Epidermal melanocyte (primary cell): ENCODE results near the gene PLK2.

Experiments used
- DNase-seq: peaks from one replicate; pipeline ENCODE4 v3.0.0; 2011; ENCODE audit warnings: low spot score; ENCODE audit not compliant: insufficient read length

PLK2 gene

DNA sequence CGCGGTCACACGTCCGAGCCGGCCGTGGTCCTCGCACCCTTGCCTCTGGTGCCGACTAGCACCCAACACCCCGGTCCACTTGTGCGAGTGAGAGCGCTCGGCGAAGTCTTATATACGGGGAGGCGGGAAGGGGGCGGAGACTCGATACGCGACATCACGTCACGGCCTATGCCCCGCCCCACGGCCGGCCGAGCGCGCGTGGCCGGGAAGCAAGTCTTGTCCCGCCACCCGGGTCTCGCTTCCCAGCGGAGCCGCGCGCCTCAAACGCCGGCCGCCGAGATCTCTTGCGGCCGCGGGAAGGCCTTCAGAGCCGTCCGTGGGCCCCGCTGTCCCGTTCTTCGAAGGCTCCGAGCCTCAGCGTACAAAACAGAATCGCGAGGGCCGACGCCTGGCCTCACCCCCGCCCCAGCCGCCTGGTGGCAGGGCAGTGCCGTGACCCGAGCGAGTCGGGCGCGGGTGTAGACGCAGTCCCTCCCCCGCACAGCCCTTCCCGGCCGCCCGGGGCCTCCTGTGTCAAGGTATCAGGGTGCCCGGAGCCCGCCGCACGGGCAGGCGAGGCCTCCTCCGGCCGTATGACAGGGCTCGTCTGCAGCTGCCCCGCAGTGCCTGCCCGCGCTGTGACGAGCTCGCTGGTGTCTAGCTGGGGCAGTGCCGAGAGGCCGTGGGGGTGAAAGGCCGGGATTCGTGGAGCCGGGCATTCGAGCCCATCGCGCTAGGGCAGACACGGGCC lies at the start of gene PLK2:
TSS of gene PLK2 (minus strand) at position 85 of the 730 bp plus-strand sequence. CDS start 127 bp downstream, outside the sequence.
- peak; percentile 69 for DNase-seq

GRCh38 chr5:58507715-58508114 lies 47.8 kb upstream of the PLK2 start:
- DNase-seq, result no peak

DNA sequence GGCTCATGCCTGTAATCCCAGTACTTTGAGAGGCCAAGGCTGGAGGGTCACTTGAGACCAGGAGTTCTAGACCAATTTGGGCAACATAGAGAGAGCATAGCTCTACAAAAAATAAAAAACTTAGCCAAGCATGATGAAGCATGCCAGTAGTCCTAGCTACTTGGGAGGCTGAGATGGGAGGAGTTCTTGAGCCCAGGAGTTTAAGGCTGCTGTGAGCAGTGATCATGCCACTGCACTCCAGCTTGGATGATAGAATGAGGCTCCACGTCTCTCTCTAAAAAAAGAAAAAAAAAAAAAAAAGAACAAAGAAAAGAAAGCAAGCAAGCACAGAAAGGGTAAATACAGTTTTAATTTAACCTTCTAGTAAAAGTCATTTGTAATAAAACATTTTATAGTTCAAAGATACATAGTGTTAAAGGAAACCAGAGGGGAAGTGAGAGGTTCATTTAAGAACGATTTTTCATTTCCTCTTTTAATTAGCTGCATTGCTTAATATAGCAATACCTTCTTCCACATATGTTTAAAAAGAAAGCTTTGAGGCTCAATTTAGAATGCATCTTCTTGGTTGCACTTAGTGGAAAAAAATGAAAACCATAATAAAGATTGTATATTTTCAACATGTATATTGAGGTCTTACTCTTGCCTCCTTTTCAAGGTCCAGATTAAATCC lies 46.2 kb upstream of the PLK2 start:
- no peak for DNase-seq

DNA sequence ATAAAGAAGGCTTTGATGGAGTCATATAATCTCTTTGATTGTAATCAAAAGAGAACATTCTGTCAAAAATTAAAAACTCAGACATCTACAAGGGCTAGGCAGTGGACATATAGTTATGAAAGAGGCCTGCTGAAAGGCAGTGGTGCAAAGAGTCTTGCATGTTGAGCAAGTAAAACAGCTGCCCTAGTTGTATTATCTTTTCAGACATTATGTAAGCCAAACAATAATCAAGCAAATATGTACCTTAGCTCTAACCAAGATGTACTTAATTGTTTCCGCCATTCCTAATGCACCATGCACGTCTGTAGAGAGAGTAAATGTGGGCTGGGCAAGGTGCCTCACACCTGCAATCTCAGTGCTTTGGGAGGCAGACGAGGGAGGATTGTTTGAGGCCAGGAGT lies 45.6 kb upstream of the PLK2 start:
- DNase-seq, result no peak

DNA sequence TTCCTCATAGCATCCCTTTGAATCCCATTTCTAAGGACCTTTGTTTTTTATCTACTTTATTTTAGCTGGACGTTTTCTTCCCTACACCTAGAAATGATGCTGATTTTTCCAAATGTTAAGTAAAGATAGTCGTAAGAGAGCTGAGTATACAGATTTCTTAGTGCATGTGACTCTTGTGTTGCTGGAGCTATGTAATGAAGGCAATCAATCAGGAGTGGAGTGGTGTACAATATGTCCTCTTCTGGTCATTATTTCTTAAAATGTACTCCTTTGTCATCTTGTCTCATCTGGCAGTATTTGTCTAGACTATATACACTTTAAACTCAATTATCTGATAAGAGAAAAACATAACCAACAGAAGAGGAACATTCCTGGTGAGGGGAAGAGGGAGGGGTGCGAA lies 44.9 kb upstream of the PLK2 start:
- DNase-seq, result no peak

GRCh38 chr5:58503390-58504046 lies 43.6 kb upstream of the PLK2 start:
- DNase-seq, result no peak

GRCh38 chr5:58501778-58502417 lies 42.0 kb upstream of the PLK2 start:
- DNase-seq, result no peak

DNA sequence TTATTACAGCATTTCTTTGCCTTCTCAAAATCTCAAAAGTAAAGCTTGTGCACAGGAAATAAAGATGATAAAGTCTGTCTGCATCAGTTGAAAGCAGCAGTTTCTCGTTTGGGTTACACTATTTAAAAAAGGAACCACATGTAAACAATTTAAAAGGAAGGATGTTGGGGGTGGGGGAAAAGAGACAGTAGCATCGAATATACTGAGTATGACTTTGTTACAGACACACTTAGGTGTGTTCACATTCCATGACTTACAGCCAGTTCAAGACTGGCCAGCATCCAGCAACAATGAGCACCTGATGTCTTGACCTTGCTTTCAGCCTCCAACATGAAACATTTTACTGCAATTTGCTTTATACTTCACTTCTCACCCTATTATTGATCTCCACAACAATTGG lies 40.1 kb upstream of the PLK2 start:
- DNase-seq, result no peak

- DNase-seq, result no peak
Observed at GRCh38 chr5:58499231-58499630, 39.3 kb upstream of the PLK2 start.

- DNase-seq, result peak; percentile 38
Observed at GRCh38 chr5:58498340-58498942, 38.6 kb upstream of the PLK2 start.

DNA sequence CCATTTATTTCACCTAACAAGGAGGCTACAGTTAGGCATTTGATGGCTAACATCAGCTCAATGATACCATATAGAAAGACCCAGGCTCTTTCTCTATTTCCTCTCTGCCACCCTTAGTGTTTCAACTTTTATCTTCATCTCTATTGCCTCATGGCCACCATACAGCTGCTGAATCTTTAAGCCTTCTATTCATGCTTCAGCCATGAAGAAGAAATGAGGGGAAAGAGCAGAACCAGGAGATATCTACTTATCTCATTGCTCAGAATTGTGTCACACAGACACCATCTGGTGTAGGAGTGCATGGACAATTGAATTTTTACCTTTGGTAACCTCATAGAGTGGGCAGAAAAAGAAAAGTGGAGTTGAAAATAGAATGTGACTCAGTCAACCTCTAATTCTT lies 38.0 kb upstream of the PLK2 start:
- DNase-seq, result no peak

DNA sequence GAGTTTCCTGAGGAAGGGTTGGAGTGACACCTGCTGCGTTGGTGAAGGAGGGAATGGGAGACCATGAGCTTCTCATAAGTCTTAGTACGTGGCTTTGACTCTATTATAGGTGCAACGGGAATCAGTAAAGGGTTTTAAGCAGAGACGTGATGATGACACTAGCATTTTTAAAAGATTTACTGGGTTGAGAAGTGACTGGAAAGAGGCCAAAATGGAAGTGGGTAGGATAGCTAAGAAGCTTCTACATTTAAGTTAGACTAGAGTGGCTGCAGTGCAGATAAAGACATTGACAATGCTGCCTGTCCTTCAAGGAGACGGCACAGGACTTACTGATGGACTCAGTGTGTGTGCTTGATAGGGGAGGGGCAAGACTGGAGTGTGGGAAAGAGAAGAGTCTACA lies 37.5 kb upstream of the PLK2 start:
- no peak for DNase-seq

- no peak for DNase-seq
Observed at GRCh38 chr5:58496488-58496887, 36.6 kb upstream of the PLK2 start.

- DNase-seq, result no peak
Observed at GRCh38 chr5:58493141-58493540, 33.3 kb upstream of the PLK2 start.

DNA sequence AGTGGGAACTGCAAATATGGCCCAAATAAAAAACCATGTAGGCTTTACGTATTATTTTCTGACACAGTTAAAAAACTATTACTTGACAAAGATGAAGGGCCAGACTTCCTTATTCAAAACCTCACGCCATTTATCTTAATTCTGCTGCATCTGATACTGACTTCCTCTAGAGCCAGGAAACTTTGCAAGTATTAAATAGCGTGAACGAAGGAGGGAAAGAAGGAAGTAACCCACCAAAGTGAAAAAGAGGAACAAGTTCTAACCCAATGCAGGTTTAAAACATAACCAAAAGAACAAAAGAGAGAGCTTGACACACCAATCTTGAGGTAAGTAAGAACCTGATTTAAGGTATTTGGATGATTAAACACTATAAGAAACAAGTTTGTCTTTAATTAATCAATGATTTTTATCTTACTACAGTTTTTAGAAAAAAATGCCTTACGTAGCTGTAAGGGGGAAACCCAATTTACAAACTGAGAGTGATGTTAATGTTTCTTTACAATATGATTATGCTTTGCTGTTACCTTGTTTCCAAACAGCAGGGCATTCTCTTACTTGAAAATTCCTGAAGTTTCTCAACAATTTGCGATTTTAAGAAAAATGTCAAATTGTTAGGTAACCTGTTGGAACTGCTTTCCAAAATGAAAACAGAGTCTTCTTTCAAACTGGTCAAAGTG lies 31.5 kb upstream of the PLK2 start, which contains the start of gene GAPT:
TSS of gene GAPT (plus strand) at position 220 of the 677 bp plus-strand sequence. CDS start 3,102 bp downstream, outside the sequence.
- DNase-seq, result no peak

DNA sequence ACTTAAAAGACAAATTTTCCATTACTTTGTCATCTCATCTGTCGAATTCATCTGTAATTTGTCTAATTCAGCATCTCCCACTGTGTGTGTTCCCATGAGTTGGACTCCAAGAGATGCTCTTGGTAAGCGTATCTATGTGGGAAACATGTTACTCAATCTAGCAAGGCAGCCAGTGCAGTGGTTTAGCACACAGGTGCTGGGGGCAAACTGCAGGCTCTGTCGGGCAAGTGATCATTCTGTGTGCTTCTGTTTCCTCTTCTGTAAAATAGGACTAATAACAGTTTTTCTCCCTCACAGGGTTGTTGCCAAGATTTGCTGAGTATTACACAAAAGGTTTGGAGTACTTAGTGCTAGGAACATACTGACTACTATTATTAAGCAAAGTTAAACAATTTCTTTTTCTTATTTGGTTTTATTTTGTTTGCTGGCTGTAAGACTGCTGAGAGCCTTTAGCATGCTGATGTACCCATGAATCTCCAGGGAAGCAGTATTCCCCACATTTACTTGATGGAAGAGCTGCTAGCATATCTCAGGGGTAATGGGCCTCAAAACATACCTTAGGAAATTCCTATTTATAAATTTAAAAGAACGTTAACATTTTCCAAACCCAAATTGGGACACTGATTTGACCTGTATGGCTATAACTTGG lies 30.6 kb upstream of the PLK2 start:
- DNase-seq, result no peak

DNA sequence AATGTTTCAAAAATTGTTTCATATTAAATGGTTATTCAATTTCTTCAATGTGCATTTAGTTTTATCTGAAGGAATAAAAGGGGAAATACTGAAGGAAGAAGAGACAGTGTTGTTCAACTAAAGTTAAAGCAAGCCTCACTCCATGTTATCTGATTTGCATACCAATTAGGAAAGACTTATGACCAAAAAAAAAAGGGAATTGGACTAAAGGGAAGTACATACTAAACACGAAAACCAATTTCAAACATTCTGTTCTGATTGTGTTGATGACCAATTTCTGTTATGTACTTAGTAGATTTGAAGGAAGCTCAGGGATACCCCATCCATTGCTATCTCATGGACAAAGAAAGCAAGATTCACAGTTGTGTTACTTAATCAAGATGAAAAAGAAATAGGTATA lies 26.4 kb upstream of the PLK2 start:
- no peak for DNase-seq

- no peak for DNase-seq
Observed at GRCh38 chr5:58484505-58484904, 24.6 kb upstream of the PLK2 start.

- DNase-seq, result no peak
Observed at GRCh38 chr5:58482536-58482935, 22.6 kb upstream of the PLK2 start.

DNA sequence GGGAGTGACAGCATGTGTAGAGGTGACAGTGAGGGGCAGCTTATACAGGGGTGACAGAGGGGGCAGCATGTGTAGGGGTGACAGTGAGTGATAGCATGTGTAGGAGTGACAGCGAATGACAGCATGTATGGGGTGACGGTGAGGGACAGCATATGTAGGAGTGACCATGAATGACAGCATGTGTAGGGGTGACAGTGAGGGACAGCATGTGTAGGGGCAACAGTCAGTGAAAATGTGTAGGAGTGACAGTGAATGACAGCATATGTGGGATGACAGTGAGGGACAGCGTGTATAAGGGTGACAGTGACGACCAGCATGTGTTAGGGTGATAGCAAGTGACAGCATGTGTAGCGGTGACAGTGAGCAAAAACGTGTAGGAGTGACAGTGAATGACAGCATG lies 21.9 kb upstream of the PLK2 start:
- DNase-seq, result no peak
